Measurements from ENCODE around the gene RREB1.

The RREB1 gene, protein sequence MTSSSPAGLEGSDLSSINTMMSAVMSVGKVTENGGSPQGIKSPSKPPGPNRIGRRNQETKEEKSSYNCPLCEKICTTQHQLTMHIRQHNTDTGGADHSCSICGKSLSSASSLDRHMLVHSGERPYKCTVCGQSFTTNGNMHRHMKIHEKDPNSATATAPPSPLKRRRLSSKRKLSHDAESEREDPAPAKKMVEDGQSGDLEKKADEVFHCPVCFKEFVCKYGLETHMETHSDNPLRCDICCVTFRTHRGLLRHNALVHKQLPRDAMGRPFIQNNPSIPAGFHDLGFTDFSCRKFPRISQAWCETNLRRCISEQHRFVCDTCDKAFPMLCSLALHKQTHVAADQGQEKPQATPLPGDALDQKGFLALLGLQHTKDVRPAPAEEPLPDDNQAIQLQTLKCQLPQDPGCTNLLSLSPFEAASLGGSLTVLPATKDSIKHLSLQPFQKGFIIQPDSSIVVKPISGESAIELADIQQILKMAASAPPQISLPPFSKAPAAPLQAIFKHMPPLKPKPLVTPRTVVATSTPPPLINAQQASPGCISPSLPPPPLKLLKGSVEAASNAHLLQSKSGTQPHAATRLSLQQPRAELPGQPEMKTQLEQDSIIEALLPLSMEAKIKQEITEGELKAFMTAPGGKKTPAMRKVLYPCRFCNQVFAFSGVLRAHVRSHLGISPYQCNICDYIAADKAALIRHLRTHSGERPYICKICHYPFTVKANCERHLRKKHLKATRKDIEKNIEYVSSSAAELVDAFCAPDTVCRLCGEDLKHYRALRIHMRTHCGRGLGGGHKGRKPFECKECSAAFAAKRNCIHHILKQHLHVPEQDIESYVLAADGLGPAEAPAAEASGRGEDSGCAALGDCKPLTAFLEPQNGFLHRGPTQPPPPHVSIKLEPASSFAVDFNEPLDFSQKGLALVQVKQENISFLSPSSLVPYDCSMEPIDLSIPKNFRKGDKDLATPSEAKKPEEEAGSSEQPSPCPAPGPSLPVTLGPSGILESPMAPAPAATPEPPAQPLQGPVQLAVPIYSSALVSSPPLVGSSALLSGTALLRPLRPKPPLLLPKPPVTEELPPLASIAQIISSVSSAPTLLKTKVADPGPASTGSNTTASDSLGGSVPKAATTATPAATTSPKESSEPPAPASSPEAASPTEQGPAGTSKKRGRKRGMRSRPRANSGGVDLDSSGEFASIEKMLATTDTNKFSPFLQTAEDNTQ (N-terminal part only)

DNA sequence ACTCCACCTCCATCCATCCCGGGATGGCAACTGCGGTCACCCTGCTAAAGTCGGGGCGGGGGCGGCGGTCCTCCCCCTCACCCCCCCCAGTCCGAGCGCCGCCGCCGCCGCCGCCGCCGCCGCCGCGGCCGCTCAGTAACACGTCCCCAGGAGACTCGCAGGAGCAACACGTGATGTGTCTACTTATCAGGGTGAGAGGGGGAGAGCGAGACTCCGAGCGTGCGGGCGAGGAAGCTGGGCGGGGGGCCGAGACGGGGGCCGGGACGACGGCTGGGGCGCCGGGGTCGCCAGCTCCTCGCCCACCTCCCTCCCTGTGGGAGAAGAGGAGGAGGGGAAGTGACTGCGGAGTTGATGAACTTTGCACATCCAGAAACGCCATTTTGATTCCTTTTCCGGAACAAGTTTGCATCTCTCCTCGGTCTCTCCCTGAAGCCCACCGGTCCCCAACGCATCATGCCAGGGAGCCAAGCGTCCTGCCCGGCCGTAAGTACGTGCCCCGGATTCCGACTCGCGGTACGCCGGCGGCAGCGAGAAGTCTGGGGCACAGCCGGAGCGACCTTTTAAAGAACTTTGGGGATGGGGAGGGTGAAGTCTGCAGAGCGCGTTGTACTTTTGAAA, at the start of gene RREB1:
RREB1 (plus strand) TSS at position 384 of the 618 bp plus-strand sequence. CDS start 73,951 bp downstream, outside the sequence.
- no peak for DNase-seq

DNA sequence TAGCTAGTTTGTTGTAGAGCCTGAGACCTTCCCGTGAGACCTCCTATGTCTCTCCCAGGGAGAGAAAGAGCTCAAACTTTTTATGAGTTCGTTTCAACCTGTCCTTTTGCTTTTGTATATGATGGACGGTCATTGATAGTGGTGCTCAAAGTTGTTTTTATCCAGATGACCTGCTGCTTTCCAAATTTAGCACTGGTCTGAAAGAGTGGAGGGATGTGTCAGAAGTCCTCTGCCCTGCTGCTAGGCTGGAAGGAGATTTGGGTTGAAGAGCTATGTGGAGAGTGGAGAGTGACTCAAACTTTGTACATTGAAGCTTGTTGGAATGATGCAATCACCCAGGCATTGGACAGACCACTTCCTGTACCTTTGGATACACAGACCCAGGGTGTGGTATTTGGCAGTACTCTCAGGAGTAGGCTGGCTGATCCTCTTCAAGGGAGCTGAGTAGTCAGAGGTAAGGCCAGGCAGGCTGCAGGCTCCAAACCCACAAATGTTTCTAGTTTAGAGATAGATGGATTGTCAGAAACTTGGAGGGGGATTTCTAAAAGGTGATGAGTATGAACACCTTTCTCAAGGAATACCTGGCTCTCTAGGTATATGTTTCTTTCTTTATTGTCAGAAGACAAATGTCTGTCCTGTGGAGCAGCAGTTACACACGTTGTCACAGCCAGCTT, 49.4 kb upstream of the RREB1 start:
- no peak for DNase-seq

DNA sequence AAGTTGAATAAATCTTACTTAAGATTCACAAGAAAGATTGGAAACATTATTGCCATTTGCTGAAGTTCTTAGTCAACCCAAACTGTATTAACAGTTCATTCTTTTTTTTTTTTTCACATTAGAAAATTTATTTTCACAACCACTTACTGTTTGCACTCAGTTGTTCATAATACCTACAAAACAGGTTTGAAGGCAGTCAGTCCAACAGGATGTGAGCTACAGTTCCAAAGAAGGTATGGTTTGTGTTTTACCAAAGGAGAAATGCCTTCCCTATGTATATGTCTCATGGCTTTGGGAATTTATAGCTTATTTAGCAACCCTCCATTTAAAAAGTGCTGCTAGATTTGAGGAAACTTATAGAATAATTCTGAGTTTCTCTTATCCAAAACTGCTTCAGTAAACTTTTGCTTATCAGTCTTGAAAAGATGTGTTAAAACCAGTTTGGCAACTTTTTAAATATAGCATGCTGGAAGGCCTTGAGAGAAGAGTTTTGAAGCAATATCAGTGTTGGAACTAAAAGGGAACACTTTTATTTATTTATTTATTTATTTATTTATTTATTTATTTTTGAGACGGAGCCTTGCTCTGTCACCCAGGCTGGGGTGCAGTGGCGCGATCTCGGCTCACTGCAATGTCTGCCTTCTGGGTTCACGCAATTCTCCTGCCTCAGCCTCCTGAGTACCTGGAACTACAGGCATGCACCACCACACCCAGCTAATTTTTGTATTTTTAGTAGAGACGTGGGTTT, 46.8 kb upstream of the RREB1 start:
- no peak for DNase-seq

DNA sequence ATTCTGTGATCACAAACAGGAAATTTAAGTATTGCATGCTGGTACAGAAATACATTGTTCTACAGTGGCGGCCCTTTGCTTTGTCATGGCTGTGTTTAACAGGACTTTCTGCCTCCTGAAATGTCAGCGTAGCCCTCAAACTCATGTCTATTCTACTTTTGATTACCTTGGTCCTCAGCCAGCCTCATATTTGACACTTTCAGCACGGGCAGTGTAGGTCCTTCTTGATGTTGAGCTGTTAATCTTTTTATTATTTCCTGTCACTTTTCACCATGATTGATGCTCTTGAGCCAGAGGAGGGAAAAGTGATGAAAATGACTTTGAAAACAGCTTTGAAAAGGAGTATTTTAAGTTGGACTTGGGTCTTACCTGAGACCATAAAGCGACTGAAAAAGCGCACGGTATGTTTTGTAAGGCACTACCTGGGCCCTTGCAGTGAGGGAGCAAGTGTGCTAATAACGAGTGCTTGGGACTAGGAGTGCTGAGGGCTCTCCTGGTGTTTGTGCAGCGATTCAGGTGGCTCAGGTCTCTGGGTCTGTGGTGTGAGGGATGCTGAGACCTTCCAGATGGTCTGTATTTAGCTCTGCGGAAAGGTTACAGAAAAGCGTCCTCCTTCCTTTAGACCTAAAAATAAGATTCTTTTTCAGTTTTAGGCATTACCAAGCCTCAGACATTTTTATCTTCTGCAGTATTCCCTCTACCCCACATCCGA, 45.2 kb upstream of the RREB1 start:
- no peak for DNase-seq

DNA sequence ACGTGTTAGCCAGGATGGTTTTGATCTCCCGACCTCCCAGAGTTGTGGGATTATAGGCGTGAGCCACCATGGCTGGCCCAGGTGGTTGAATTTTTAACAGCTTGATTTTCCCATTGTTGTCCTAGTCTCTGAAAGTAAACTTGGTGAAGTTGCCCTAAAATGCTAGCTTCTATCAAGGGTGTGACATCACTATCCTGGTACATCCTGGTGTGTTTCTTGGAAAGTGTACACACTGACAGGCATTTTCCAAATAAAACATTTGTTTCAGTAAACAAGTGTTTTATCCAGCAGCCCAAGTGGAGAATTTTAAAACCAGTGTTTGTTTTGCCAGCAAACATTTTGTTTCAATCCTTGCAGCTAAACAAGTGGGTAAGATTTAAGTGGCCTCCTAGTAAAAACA, 40.5 kb upstream of the RREB1 start:
- DNase-seq, result no peak

DNA sequence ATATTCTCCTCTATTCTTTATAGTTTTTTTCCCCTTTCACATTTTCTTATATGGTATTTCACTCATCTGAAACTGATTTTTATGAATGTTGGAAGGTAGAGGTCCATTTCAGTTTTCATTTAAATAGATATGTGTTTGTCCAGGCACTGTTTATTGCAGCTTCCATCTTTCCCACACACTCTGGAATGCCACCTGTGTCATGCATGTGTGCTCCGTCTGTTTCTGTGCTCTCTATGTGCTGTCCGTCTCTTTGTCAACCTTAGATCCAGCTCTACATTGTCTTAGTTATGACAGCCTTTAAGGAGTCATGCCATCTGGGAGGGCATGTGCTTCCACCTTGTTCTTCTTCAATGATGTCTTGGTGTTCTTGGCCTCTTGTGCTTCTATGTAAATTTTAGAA, 36.4 kb upstream of the RREB1 start:
- no peak for DNase-seq

DNA sequence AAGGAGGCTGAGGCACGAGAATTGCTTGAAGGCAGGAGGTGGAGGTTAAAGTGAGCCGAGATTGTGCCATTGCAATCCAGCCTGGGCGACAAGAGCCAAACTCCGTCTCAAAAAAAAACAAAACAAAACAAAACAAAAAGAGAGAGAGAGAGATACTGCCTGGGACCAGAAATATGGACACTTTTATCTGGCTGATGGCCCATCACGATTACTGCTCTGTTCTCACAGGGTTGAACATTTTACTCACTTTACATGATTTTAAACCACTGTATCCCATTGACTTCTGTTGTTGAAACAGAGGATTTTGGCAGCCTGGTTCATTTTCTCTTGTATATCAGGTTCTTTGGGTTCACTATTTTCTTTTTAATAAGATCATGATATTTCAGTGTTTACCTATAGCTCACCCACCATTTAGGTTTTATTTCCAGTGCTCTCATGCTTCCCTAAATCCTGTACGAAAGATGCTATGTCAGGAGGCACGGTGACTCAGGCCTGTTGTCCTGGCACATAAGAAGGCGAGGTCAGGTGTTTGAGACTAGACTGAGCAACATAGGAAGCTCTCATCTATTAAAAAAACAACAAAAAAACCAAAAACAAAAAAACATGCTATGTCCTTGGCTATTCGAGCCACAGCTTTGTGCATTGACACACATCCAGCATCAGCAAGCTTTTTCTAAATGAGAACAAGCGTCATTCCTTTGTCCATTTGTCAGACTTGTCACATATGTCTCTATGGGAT, 34.5 kb upstream of the RREB1 start:
- no peak for DNase-seq

DNA sequence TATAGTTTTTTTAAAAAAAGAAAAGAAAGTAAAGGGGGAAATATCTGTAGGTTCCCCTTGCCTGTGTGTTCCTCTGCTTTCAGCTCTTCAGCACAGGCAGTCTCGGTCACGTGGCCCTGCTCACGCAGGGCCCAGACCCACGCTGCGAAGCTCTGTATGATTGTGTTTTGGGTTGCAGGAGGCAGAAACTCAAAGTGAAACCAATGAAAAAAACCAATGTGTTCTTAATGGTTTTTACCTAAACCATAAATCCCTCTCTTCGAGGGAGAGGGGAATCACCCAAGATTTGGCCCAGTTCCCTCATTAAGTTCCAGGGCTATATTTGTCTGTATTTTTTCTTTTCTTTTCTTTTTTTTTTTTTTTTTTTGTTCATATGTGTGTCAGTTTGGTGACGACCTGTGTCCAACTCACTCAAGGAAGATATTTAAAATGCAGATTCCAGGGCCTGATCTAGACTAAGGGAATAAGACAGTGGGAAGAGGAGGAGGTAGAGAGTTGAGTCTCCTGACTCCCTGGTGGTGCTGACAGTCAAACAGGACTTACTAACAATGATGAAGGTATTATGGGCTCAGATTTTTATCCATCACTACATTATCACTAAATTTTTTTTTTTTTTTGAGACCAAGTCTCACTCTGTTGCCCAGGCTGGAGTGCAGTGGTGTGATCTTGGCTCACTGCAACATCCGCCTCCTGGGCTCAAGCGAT, 33.8 kb upstream of the RREB1 start:
- no peak for DNase-seq

DNA sequence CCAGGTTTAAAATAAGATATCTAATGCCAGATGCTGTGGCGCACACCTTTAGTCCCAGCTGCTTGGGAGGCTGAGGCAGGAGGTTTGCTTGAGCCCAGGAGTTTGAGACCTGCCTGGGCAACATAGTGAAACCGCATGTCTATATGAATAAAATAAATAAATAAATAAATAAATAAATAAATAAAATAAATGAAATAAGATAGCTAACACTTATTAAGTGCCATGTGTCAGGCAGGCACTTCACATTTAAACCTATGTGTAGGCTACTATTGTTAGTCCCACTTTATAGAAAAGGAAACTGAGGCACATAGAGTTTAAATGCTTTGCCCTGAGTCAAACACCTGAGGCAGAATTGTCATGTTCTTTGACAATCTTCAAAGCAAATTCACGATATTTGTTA, 32.9 kb upstream of the RREB1 start:
- DNase-seq, result no peak

DNA sequence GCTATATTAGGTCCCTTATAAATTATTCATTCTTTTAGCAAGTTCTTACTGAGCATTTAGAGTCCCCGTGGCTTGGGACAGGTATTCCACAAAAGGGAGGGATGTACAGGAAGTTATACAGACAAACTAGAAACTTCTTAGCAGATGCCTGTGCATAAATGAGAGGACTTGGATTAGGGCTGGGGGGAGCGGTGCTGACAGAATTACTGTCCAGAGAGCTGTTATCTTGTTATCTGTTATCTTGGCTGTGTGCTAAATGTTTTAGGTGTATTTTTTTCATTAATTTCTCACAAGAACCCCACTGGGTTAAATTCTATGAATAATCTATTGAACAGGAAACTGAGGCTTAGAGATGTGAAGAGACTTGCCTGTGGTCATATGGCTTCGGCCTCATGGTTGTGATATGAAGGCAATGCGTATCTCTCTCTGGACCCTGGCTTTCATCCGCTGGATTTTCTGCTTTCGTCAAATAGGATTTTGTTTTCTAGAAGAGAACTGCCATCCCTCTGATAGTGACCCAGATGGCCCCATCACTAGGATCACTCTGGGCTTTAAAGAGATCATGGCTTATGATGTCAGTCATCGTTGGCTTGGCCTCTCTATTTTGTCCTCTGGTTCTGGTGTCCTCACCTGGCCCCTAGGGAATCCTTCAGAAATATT, 32.3 kb upstream of the RREB1 start:
- no peak for DNase-seq

DNA sequence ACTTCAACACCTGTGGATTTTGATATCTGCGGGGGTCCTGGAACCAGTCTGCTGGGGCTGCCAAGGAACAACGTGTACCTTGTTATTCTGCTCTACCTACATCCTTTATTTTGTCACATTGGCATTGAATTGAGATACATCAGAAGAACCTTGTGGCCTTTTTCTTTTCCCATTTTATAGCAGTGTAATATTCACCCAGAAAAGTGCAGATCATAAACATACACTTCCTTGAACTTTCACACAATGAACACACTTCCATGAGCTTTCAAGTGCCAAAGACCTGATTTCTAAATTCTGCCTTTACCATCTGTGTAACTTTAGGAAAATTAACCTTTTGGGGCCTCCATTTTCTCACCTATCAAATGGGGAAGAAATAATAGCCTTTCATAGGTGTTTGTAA, 29.9 kb upstream of the RREB1 start:
- DNase-seq, result no peak

DNA sequence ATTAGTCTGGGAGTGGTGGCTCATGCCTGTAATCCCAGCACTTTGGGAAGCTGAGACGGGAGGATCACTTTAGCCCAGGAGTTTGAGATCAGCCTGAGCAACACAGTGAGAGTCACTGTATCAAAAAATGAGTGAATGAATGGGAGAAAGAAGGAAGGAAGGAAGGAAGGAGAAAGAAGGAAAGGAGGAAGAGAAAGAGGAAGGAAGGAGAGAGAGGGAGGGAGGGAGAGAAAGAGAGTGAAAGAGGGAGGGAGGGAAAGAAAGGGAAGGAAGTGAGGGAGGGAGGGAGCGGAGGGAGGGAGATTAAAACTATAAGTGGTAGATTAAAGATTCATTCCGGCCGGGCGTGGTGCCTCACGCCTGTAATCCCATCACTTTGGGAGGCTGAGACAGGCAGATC, 28.9 kb upstream of the RREB1 start:
- DNase-seq, result no peak

DNA sequence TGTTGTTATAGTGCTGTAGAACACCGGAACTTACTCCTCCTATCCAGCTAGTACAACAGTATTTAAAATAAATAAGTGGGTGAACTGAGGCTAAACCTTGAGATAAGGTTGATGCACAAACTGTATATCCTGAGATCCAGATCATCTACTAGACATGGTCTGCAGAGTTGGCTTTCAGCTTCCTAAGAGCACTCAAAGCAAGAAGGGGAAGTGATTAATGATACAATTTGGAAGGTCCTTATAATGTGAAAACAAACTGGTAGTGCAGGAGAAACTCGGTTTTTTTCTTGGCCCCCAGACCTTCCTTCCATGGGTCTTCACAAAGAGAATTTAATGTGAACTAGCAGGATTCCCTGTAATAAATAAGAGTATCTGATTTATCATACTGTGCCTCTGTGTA, 27.4 kb upstream of the RREB1 start:
- DNase-seq, result no peak

DNA sequence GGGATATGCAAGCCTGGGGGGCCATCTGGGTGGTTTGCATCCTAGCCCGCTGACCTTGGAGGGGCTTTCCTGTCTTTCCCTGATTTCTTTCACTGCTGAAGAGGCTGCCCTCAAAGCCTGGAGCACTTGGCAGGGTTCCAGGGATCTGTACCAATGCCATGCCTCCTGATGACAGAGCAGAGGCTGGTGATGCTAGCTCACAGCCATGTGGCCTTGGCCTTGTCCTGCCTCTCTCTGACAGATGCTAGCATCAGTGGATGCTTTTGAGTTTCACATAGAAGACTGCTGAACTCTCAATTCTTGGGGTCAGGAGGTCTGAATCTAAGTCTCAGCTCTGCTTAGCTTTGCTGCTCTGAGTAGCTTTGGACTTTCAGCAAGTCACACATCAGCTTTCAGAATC, 21.9 kb upstream of the RREB1 start:
- DNase-seq, result no peak

DNA sequence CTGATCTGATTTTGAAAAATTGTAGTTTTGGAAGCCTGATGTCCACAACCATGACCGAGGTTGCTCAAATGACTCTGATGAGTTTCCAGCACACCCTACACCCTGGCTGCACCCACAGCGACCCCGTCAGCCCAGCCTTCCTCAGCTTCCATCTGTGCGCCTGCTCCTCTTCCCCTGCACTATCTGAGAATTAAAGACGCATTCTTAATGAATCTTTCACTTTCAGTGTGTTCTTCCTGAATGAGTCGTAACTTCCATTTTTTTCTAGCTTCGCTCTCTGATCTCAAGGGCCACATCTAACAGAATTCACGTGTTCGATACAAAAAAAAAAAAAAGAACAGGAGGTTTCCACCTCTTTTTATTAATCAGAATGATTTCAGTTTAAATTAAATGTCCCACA, 21.3 kb upstream of the RREB1 start:
- DNase-seq, result no peak

DNA sequence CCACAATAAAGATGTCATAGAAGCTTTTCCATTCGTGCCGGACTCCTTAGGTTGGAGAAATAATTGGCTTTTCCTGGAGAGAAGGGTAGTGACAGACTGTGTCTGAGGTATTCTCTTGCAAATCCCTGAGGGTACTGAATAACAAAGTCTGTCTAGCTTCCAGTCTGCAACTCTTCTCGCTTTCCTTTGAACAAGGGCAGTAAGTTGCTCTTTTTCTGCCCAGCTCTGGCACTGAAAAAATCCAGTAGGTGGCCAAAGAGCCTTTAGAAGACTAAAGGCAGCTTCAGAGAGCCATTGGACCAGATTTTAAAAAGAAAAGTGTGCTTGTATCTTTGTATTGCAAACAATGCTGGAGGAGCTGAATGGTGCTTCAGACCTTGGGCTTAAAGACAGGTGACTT, 20.7 kb upstream of the RREB1 start:
- DNase-seq, result no peak

DNA sequence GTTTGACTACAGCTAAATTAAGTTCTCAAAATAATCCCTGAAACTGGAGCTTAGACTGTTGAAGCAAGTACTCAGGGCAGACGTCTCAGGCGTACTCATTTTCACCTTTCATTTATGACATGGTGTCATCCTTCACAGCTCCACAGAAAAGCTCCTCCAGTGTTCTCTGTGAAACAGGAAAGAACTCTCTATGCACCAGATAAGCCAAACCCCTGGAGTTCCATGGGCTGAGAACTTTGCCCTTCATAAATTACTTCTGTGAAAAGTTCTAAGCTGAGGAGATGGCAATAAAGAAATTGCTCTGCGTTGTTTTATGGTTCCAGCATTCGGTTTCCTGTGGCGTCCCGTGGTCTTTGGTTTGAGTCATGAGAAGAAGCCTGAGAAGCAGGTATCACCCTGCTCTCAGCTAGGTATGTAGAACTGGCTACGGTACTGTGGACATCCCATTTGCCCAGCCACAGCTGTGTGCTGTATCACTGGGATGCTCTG, 20.2 kb upstream of the RREB1 start:
- DNase-seq, result no peak

DNA sequence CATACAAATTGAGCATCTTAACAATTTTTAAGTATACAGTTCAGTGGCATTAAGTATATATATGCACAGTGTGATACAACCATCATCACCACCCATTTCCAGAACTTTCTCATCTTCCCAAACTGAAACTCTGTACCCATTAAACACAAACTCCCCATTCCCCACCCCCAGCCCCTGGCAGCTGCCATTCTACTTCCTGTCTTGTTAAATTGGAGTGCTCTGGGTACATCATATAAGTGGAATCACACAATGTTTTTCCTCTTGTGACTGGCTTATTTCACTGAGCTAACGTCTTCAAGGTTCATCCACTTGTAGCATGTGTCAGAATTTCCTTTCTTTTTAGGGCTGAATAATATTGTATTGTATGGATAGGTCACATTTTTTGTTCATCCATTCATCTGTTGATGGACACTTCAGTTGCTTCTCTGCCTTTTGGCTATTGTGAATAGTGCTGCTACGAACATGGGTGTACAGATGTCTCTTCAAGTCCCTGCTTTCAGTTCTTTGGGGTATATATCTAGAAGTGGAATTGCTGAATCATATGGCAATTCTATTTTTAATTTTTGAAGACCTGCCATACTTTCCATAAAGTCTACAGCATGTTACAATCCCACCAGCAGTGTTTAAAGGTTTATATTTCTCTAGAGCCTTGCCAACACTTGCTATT, 19.6 kb upstream of the RREB1 start:
- no peak for DNase-seq

All from GOT3 (cell line).